Adrenal gland (tissue), 12 donors: ENCODE measurements around the gene CSF1R. TPM values are rescaled to one million over a fixed set of nuclear protein-coding genes. Genes with fewer than 3 reads are reported as not detected.

Experiments used
- DNase-seq, 7 donors: peaks; one replicate each; pipeline ENCODE4 v3.0.0-alpha.2; 2019 to 2020
- H3K27ac ChIP-seq, 5 donors: fragments of 200-600 bp; sonication (generic) in 4 of 5; 1 replicate in 3 of 5; 2 replicates in 2 of 5; pipeline versions ENCODE4 v1.5.1 to v1.8.0; 2016 to 2020; ENCODE audit warnings: mild to moderate bottlenecking in 1 of 5
- H3K27me3 ChIP-seq: fragments of 200-600 bp; 2 replicates; pipeline ENCODE4 v1.8.0; 2021
- H3K36me3 ChIP-seq, 2 donors: fragments of 200-600 bp; replicated peaks in 1 of 2; 1 replicate in 1 of 2; 2 replicates in 1 of 2; pipeline versions ENCODE4 v1.5.1 to v1.8.0; 2018 to 2022
- H3K4me1 ChIP-seq, 2 donors: fragments of 200-600 bp; replicated peaks in 1 of 2; 1 replicate in 1 of 2; 2 replicates in 1 of 2; pipeline versions ENCODE4 v1.5.1 to v1.8.0; 2018 to 2021
- H3K4me3 ChIP-seq, 4 donors: fragments of 200-600 bp; sonication (generic) in 3 of 4; one replicate each; pipeline ENCODE4 v1.5.1; 2016 to 2018
- H3K9me3 ChIP-seq, 3 donors: fragments of 200-600 bp; sonication (generic) in 1 of 3; replicated peaks in 1 of 3; 1 replicate in 2 of 3; 2 replicates in 1 of 3; pipeline versions ENCODE4 v1.5.1 to v1.8.0; 2016 to 2021
- POLR2A ChIP-seq, 2 donors: fragments of 450-650 bp; IDR thresholded peaks; one replicate each; pipeline ENCODE4 v1.6.1; 2017; ENCODE audit warnings: antibody characterized with exemption in 2 of 2, mild to moderate bottlenecking in 2 of 2, moderate library complexity in 1 of 2
- WGBS, 4 donors: extraction: QIAGEN DNeasy Blood & Tissue Kit in 2 of 4; methylation state at CpG; one replicate each; pipeline versions ENCODE4 v1.1.5 to v1.1.7; 2013 to 2017; 5-methylcytosine and 5-hydroxymethylcytosine counted together
- intact Hi-C, 2 donors: fragments of 100-400 bp; cut with DNase I; formaldehyde crosslinking; loops; one replicate each; pipeline versions ENCODE4 v1.14.1 to v1.15.0; 2022 to 2023
- polyA plus RNA-seq, 3 donors: library from polyadenylated mRNA; stranded (reverse); fragments of 200-250 nt in 2 of 3; fragments of 350-450 nt in 1 of 3; fragmentation: Illumina TruSeq in 1 of 3; extraction: RNeasy Lipid Tissue Mini Kit (QIAGEN cat#74804) in 1 of 3; gene quantifications; one replicate each; pipeline ENCODE4 v1.2.3, GENCODE V29; 2013 to 2014
- total RNA-seq, 9 donors: library from RNA; depleted of rRNA in 4 of 9; stranded (reverse); fragments of >200 nt in 4 of 9; fragments of 120-200 nt in 1 of 9; fragmentation: NEBNext Ultra II Directional in 1 of 9; extraction: Animal tissue kit (Norgen Biotek cat#: 25700) in 1 of 9; gene quantifications; one replicate each; pipeline versions ENCODE4 v1.1.0 to v1.2.4, GENCODE V29; 2013 to 2023
- TF ChIP-seq, protein P1 (sequence below), 6 experiments: fragments of 450-650 bp in 4 of 6; fragments of 200-600 bp in 2 of 6; sonication (generic) in 1 of 6; IDR thresholded peaks; 1 replicate in 5 of 6; 2 replicates in 1 of 6; pipeline versions ENCODE4 v1.5.1 to v1.8.0; 2016 to 2021; ENCODE audit warnings: antibody characterized with exemption in 6 of 6, mild to moderate bottlenecking in 2 of 6, moderate library complexity in 1 of 6
- donor health status: healthy with polysubstance abuse.
- donor health status: Bipolar disorder and iron deficiency.
- donor health status: DM: yes; HTN: yes; CAD: no.
- donor health status: DM: no; HTN: no; CAD: no.
- donor health status: DM: no; HTN: no; CAD: no.
- donor health status: DM: yes; HTN: yes; CAD: no.

The CSF1R gene
- total and polyA plus RNA-seq, 12 donors = 4.6 to 165 (median 72.4) TPM

DNA sequence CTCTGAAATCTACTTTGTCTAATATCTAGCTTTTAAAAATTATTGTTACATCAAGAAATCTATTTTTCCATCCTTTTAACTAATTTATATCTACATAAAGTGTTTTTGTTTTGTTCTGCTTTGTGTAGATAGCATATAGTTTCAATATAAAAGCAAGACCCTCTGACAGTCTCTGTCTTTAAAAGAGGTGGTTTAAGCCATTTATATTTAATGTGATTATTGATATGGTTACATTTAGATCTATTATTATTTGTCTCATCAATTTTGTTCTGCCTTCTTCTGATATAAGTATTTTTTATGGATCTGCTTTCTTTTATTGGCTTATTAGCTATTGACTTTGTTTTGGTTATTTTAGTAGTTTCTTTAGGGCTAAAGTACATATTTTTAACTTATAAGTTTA is 69.8 kb downstream of the CSF1R start:
- H3K27ac ChIP-seq = peak overlapping the region in 2 of 5 donors; percentile 19 to 67
- H3K4me3 ChIP-seq = no peak overlapping the region
- DNase-seq = no peak
- H3K4me1 ChIP-seq = peaks cover 5 to 30% of the 10 kb centered on the region in 2 donors
- no peaks in the 10 kb centered on the region for H3K27me3 ChIP-seq
- H3K36me3 ChIP-seq = peaks cover 0 to 81% of the 10 kb centered on the region in 2 donors
- no peaks in the 10 kb centered on the region for H3K9me3 ChIP-seq
- no peak for TF ChIP-seq POLR2A (IDR thresholded peaks at IDR 0.05)
- TF ChIP-seq, protein P1, sequence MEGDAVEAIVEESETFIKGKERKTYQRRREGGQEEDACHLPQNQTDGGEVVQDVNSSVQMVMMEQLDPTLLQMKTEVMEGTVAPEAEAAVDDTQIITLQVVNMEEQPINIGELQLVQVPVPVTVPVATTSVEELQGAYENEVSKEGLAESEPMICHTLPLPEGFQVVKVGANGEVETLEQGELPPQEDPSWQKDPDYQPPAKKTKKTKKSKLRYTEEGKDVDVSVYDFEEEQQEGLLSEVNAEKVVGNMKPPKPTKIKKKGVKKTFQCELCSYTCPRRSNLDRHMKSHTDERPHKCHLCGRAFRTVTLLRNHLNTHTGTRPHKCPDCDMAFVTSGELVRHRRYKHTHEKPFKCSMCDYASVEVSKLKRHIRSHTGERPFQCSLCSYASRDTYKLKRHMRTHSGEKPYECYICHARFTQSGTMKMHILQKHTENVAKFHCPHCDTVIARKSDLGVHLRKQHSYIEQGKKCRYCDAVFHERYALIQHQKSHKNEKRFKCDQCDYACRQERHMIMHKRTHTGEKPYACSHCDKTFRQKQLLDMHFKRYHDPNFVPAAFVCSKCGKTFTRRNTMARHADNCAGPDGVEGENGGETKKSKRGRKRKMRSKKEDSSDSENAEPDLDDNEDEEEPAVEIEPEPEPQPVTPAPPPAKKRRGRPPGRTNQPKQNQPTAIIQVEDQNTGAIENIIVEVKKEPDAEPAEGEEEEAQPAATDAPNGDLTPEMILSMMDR (IDR thresholded peaks at IDR 0.05) = no peak
- intact Hi-C loops = no loop called here

DNA sequence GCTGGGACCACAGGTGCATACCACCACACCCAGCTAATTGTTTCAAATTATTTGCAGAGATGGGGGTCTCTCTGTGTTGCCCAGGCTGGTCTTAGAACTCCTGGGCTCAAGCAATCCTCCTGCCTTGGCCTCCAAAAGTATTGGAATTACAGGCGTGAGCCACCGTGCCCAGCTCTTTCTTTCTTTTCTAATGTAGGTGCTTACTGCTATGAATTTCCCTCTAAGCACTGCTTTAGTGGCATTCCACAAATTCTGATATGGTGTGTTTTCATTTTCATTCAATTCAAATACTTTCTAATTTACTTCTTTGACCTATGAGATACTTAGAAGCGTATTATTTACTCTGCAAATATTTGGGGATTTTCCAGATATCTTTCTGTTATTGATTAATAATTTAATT is 70.9 kb downstream of the CSF1R start:
- H3K27ac ChIP-seq = no peak overlapping the region
- 93 to 99% (median 97%) methylated on average over 3 of the region's 3 CpGs for WGBS, 4 donors
- TF ChIP-seq, protein P1 (IDR thresholded peaks at IDR 0.05) = no peak
- no peak for TF ChIP-seq POLR2A (IDR thresholded peaks at IDR 0.05)
- H3K4me3 ChIP-seq = no peak overlapping the region
- no peaks in the 10 kb centered on the region for H3K9me3 ChIP-seq
- H3K27me3 ChIP-seq = no peaks in the 10 kb centered on the region
- H3K36me3 ChIP-seq = peaks cover 0 to 82% of the 10 kb centered on the region in 2 donors
- DNase-seq = no peak
- peaks cover 0 to 21% of the 10 kb centered on the region in 2 donors for H3K4me1 ChIP-seq
- intact Hi-C loops = no loop called here

DNA sequence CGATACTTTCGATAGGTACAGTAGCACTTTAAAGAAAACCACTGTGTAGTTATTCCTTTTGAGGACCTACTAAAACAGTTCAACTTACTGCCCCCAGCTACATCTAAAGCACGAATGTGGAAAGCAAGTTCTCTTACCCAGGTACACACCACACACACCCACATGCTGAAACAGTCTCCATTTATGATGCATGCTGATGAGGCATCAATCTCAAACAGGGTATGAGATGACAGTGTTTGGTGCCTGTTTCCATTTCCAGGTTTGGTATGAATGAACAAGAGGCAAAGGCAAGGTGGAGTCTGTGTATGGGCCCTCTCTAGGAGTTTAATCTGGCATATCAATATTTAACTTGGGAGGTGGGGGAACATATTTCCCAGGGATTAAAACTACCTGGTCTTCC is 71.9 kb downstream of the CSF1R start:
- Histone ChIP-seq H3K27ac (no peak overlapping the region), H3K4me1 (peaks cover 0 to 25% of the 10 kb centered on the region in 2 donors), H3K4me3 (no peak overlapping the region), H3K27me3 (no peaks in the 10 kb centered on the region), H3K9me3 (no peaks in the 10 kb centered on the region), H3K36me3 (peaks cover 0 to 82% of the 10 kb centered on the region in 2 donors)
- no peak for DNase-seq
- intact Hi-C loops = no loop called here
- TF ChIP-seq, protein P1 (IDR thresholded peaks at IDR 0.05) = no peak
- no peak for TF ChIP-seq POLR2A (IDR thresholded peaks at IDR 0.05)
- 93 to 99% (median 96%) methylated on average over 3 of the region's 3 CpGs for WGBS, 4 donors

DNA sequence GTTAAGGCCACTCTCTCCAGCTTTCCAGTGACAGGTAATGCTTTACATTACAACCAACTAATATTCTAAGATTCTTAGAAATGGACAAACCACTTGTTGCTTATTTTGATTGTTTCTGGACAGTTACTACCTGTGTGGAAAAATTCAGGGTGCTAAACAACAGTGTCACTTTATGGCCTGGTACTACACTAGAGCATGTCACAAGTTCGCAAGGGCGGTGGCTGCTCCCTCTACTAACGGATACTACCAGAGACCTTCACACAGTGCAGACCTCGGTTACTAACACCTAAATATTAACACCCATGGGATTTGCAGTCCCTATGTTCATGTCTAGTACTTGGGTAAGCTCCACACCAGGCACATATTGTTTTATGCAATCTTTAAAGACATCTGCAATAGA is 72.4 kb downstream of the CSF1R start:
- TF ChIP-seq, protein P1 (IDR thresholded peaks at IDR 0.05) = no peak
- no peak for TF ChIP-seq POLR2A (IDR thresholded peaks at IDR 0.05)
- Histone ChIP-seq H3K4me3 (no peak overlapping the region), H3K4me1 (peaks cover 0 to 30% of the 10 kb centered on the region in 2 donors), H3K27me3 (no peaks in the 10 kb centered on the region), H3K9me3 (no peaks in the 10 kb centered on the region), H3K27ac (no peak overlapping the region), H3K36me3 (peaks cover 0 to 81% of the 10 kb centered on the region in 2 donors)
- DNase-seq = no peak
- 94 to 98% (median 96%) methylated on average over 4 of the region's 4 CpGs for WGBS, 4 donors
- intact Hi-C loops = no loop called here
